MM.1S (cell line): ENCODE measurements around the gene HSPB6.

Source experiments
- DNase-seq: peaks from one replicate; pipeline ENCODE4 v3.0.0-alpha.2; 2015
- H2AFZ ChIP-seq: fragments of 300-600 bp; sonication (generic); 2 replicates; pipeline ENCODE4 v1.6.0; 2016; ENCODE audit warnings: antibody characterized with exemption, low read length
- H3F3A ChIP-seq: fragments of 300-600 bp; sonication (generic); 2 replicates; pipeline ENCODE4 v1.6.1; 2016; ENCODE audit warnings: mild to moderate bottlenecking, antibody characterized with exemption, low read length, moderate library complexity, mixed read lengths; ENCODE audit not compliant: insufficient read depth
- H3K27ac ChIP-seq: fragments of 300-600 bp; sonication (generic); 2 replicates; pipeline ENCODE4 v1.5.1; 2016; ENCODE audit warnings: mild to moderate bottlenecking, low read length
- H3K27me3 ChIP-seq: fragments of 300-600 bp; sonication (generic); replicated peaks from 2 replicates; pipeline ENCODE4 v1.6.0; 2016; ENCODE audit warnings: low read length; ENCODE audit not compliant: insufficient read depth
- H3K36me3 ChIP-seq: fragments of 300-600 bp; sonication (generic); replicated peaks from 2 replicates; pipeline ENCODE4 v1.6.1; 2016; ENCODE audit warnings: mild to moderate bottlenecking, low read length, mixed read lengths; ENCODE audit not compliant: insufficient read depth
- H3K4me1 ChIP-seq: fragments of 300-600 bp; sonication (generic); 2 replicates; pipeline ENCODE4 v1.6.1; 2016; ENCODE audit warnings: low read length, mixed read lengths
- H3K4me2 ChIP-seq: fragments of 300-600 bp; sonication (generic); 2 replicates; pipeline ENCODE4 v1.6.0; 2016; ENCODE audit warnings: low read depth, low read length
- H3K4me3 ChIP-seq: fragments of 300-600 bp; sonication (generic); 2 replicates; pipeline ENCODE4 v1.5.1; 2016; ENCODE audit warnings: low read length, mixed read lengths
- H3K79me2 ChIP-seq: fragments of 300-600 bp; sonication (generic); 2 replicates; pipeline ENCODE4 v1.6.1; 2016; ENCODE audit warnings: mixed run types, low read length, mixed read lengths
- H3K9ac ChIP-seq: fragments of 300-600 bp; sonication (generic); 2 replicates; pipeline ENCODE4 v1.6.1; 2016; ENCODE audit warnings: low read length, mixed read lengths
- H3K9me2 ChIP-seq: fragments of 300-600 bp; sonication (generic); replicated peaks from 2 replicates; pipeline ENCODE4 v1.6.1; 2016; ENCODE audit warnings: mild to moderate bottlenecking, low read length, mixed read lengths; ENCODE audit not compliant: insufficient read depth
- H3K9me3 ChIP-seq: fragments of 300-600 bp; sonication (generic); replicated peaks from 2 replicates; pipeline ENCODE4 v1.6.1; 2016; ENCODE audit warnings: mild to moderate bottlenecking, low read length, mixed read lengths; ENCODE audit not compliant: insufficient read depth
- H4K20me1 ChIP-seq: fragments of 300-600 bp; sonication (generic); 2 replicates; pipeline ENCODE4 v1.6.1; 2016; ENCODE audit warnings: mild to moderate bottlenecking, low read length, moderate library complexity, mixed read lengths; ENCODE audit not compliant: insufficient read depth
- EZH2 ChIP-seq: fragments of 300-600 bp; sonication (generic); optimal IDR thresholded peaks from 2 replicates; pipeline ENCODE3; 2017; ENCODE audit warnings: low read depth, mild to moderate bottlenecking, antibody characterized with exemption, low read length, mixed read lengths
- EZH2phosphoT487 ChIP-seq: fragments of 300-600 bp; sonication (generic); IDR thresholded peaks from 2 replicates; pipeline ENCODE4 v1.6.1; 2018; ENCODE audit warnings: antibody characterized with exemption, low read length
- TF ChIP-seq, protein P1 (sequence below): fragments of 300-600 bp; sonication (generic); IDR thresholded peaks from 2 replicates; pipeline ENCODE4 v1.5.1; 2016; ENCODE audit warnings: antibody characterized with exemption, low read length, mixed read lengths

HSPB6 gene

DNA sequence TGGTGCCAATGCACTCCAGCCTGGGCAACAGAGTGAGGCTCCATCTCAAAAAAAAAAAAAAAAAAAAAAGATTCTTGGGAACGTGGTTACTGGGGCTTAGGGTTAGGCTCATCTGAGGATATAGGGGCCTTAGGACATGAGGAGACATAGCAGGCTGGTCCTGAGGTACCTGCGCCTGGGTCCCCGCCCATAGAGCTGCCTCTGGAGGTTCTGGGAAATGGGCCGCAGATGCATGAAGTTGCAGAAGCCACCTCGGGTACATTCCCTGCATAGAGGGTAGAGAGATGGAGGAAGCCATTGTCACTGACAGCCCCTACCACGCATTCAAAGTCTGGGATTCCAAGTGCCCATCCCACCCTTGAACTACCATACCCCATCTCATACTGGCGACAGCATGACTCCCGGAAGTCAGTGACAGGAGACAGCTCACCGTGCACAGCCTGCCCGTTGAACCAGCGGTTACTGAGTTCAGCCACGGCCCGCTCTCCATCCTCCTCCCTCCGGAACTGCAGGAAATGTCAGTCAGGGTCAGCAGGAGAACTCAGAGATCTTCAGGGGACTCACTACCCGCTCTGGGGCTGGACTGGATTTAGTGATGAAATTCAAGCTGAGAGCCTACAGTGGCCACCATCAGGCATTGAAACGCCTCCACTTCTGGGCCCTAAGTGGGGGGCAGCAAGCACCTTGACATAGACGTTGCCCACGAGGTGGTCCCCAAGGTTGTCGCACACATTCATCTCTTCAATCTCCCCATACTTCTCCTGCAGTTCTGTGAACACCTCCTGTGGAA lies 13.0 kb downstream of the HSPB6 start:
- Histone ChIP-seq H3K9me2 (no peaks in the 10 kb centered on the region), H3F3A (peaks cover 26% of the 10 kb centered on the region; the same call in 1 of the 2 replicates), H3K36me3 (no peaks in the 10 kb centered on the region), H3K4me2 (peak overlapping the region; percentile 88), H4K20me1 (no peaks in the 10 kb centered on the region), H3K9ac (peak overlapping the region; percentile 84; the same call in 1 of the 2 replicates), H3K27ac (peak overlapping the region; percentile 90; the same call in 1 of the 2 replicates), H2AFZ (no peak overlapping the region), H3K27me3 (no peaks in the 10 kb centered on the region), H3K4me3 (peak overlapping the region; percentile 90), H3K79me2 (peaks cover 33% of the 10 kb centered on the region), H3K4me1 (peaks cover 23% of the 10 kb centered on the region), H3K9me3 (no peaks in the 10 kb centered on the region)
- TF ChIP-seq, protein P1, sequence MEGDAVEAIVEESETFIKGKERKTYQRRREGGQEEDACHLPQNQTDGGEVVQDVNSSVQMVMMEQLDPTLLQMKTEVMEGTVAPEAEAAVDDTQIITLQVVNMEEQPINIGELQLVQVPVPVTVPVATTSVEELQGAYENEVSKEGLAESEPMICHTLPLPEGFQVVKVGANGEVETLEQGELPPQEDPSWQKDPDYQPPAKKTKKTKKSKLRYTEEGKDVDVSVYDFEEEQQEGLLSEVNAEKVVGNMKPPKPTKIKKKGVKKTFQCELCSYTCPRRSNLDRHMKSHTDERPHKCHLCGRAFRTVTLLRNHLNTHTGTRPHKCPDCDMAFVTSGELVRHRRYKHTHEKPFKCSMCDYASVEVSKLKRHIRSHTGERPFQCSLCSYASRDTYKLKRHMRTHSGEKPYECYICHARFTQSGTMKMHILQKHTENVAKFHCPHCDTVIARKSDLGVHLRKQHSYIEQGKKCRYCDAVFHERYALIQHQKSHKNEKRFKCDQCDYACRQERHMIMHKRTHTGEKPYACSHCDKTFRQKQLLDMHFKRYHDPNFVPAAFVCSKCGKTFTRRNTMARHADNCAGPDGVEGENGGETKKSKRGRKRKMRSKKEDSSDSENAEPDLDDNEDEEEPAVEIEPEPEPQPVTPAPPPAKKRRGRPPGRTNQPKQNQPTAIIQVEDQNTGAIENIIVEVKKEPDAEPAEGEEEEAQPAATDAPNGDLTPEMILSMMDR, result no peak
- TF ChIP-seq EZH2phosphoT487 (no peak), EZH2 (no peak)
- DNase-seq, result no peak

DNA sequence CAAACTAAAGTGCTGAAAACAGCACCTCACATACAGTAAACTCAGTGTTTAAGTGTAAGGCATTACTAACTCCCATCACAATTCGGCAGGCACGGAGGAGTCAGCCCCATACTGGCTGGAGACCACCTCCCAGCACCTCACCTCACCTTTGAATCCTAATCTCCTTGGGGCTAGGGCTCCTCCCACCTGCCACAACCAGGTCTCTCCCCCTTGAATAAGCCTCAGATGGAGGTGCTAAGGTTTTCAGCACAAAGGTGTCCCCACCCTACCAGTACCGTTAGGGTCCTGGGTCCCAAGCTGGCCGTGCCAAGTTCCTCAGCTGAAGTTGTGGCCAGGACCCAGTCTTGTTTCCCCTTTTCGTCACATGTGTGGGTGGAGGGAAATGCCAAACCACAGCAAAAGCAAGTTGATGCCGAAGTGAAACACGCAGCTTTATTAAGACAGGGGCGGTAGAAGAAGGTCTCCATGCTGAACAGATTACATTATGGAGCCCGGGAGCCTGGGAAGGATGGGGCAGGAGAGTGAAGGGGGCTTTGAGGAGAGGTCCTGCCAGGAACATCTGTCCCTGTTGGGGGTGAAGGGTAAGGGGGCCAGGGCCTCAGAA lies 14.6 kb downstream of the HSPB6 start, which contains the start of gene IGFLR1:
Gene IGFLR1, minus strand, starts transcription at position 332 of the 604 bp plus-strand sequence. CDS start 1,272 bp downstream, outside the sequence.
- Histone ChIP-seq H3K4me2 (peak within 1 kb of the TSS; percentile 87), H3K4me3 (peak within 1 kb of the TSS; percentile 51), H2AFZ (peak within 1 kb of the TSS; percentile 57), H3K36me3 (no peaks in the 10 kb centered on the region), H3K27ac (peak within 1 kb of the TSS; percentile 90), H3K9me2 (no peaks in the 10 kb centered on the region), H3K79me2 (peaks cover 26% of the 10 kb centered on the region), H3K4me1 (peaks cover 23% of the 10 kb centered on the region), H3K9ac (peak within 1 kb of the TSS; percentile 66), H4K20me1 (no peaks in the 10 kb centered on the region), H3K9me3 (no peaks in the 10 kb centered on the region), H3K27me3 (no peaks in the 10 kb centered on the region), H3F3A (peaks cover 27% of the 10 kb centered on the region; the same call in 1 of the 2 replicates)
- DNase-seq, result peak; percentile 69
- no peak for TF ChIP-seq EZH2
- TF ChIP-seq EZH2phosphoT487, result no peak
- TF ChIP-seq, protein P1, result no peak

DNA sequence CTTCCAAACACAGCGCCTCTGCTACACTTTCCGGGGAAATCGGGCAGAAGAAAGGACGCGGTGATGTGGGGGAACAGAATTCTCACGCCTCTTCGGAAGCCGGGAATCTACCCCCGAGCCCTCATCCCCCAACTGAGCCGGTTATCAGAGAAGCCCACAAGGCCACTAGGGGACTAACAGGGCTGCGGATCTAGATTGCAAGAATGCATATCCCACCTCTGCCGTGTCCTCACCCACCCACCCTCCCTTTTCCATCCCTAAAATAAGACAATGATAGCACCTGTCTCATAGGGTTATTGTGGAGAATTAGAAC lies 15.7 kb downstream of the HSPB6 start:
- H2AFZ ChIP-seq, result peak overlapping the region; percentile 64
- H3K27ac ChIP-seq, result peak overlapping the region; percentile 90
- H3K9me3 ChIP-seq, result no peaks in the 10 kb centered on the region
- no peak for DNase-seq
- no peaks in the 10 kb centered on the region for H3K27me3 ChIP-seq
- H3K9ac ChIP-seq, result peak overlapping the region; percentile 66
- H3K4me3 ChIP-seq, result peak overlapping the region; percentile 68
- H3K36me3 ChIP-seq, result no peaks in the 10 kb centered on the region
- TF ChIP-seq, protein P1, result peak; percentile 27; the same call in 1 of the 2 replicates
- TF ChIP-seq EZH2phosphoT487, result no peak
- no peaks in the 10 kb centered on the region for H3K9me2 ChIP-seq
- H3K79me2 ChIP-seq, result peaks cover 17% of the 10 kb centered on the region
- H4K20me1 ChIP-seq, result no peaks in the 10 kb centered on the region
- H3K4me2 ChIP-seq, result peak overlapping the region; percentile 87
- H3K4me1 ChIP-seq, result peaks cover 20% of the 10 kb centered on the region
- peaks cover 27% of the 10 kb centered on the region; the same call in 1 of the 2 replicates for H3F3A ChIP-seq
